Prostate gland (tissue), 2 donors: Measurements from ENCODE around the gene P2RY6.

ENCODE experiments used
- CTCF ChIP-seq, 4 experiments: fragments of 200-600 bp in 2 of 4; fragments of 450-650 bp in 2 of 4; sonication (generic) in 2 of 4; IDR thresholded peaks; 1 replicate in 3 of 4; 2 replicates in 1 of 4; pipeline ENCODE4 v1.5.1; 2016 to 2019; ENCODE audit warnings: antibody characterized with exemption in 4 of 4, mild to moderate bottlenecking in 2 of 4, moderate library complexity in 2 of 4
- POLR2AphosphoS5 ChIP-seq: sonication (generic); formaldehyde crosslinking; IDR thresholded peaks from one replicate; pipeline ENCODE4 v1.6.1; 2017; ENCODE audit warnings: antibody characterized with exemption

GRCh38 chr11:73269459-73270015 lies 2.6 kb upstream of the P2RY6 start:
- TF ChIP-seq POLR2AphosphoS5 (no peak), CTCF (IDR thresholded peaks at IDR 0.05) (no peak)
